ENCODE data around the gene ATF5. TPM values are rescaled to one million over a fixed set of nuclear protein-coding genes. Genes with fewer than 3 reads are reported as not detected.
"Not testable (repeated sequence)": the region's sequence is repeated elsewhere in the genome, so short reads cannot be mapped to it uniquely, and the experiment has no call there.

ATF5 gene
- total RNA-seq, 1 donor from 2014 or later, result 2.6 TPM

- no peak for DNase-seq (ENCODE audit: low spot score)
Observed at GRCh38 chr19:49949742-49950589, 21.0 kb downstream of the ATF5 start.

- DNase-seq (ENCODE audit: low spot score), result no peak
Observed at GRCh38 chr19:49950590-49950948, 21.6 kb downstream of the ATF5 start.

- DNase-seq (ENCODE audit: low spot score), result no peak
Observed at GRCh38 chr19:49950956-49951526, 22.0 kb downstream of the ATF5 start.

GRCh38 chr19:49951806-49952478 lies 22.9 kb downstream of the ATF5 start:
- DNase-seq (ENCODE audit: low spot score), result no peak

GRCh38 chr19:49952479-49952836 lies 23.5 kb downstream of the ATF5 start:
- DNase-seq (ENCODE audit: low spot score), result no peak

GRCh38 chr19:49952906-49953305 lies 23.9 kb downstream of the ATF5 start:
- DNase-seq (ENCODE audit: low spot score), result no peak

- no peak for DNase-seq (ENCODE audit: low spot score)
Observed at GRCh38 chr19:49953416-49953815, 24.4 kb downstream of the ATF5 start.

GRCh38 chr19:49954092-49954829 lies 25.3 kb downstream of the ATF5 start:
- DNase-seq (ENCODE audit: low spot score), result peak; percentile 89

- DNase-seq (ENCODE audit: low spot score), result no peak
Observed at GRCh38 chr19:49954933-49955332, 25.9 kb downstream of the ATF5 start.

- DNase-seq (ENCODE audit: low spot score), result no peak
Observed at GRCh38 chr19:49956115-49956495, 27.1 kb downstream of the ATF5 start.

GRCh38 chr19:49957262-49957915 lies 28.4 kb downstream of the ATF5 start:
- DNase-seq (ENCODE audit: low spot score), result no peak

GRCh38 chr19:49958144-49958543 lies 29.1 kb downstream of the ATF5 start:
- not testable (repeated sequence) for DNase-seq (ENCODE audit: low spot score)

- DNase-seq (ENCODE audit: low spot score), result not testable (repeated sequence)
Observed at GRCh38 chr19:49958596-49958995, 29.6 kb downstream of the ATF5 start.

- not testable (repeated sequence) for DNase-seq (ENCODE audit: low spot score)
Observed at GRCh38 chr19:49959892-49960291, 30.9 kb downstream of the ATF5 start.

- DNase-seq (ENCODE audit: low spot score), result not testable (repeated sequence)
Observed at GRCh38 chr19:49960980-49961379, 32.0 kb downstream of the ATF5 start, which contains the start of gene SIGLEC11. Gene SIGLEC11, minus strand, starts transcription at chr19:49961172. Its CDS starts 91 bp downstream, at chr19:49961081.

- no peak for DNase-seq (ENCODE audit: low spot score)
Observed at GRCh38 chr19:49968279-49968922, 39.4 kb downstream of the ATF5 start.

- not testable (repeated sequence) for DNase-seq (ENCODE audit: low spot score)
Observed at GRCh38 chr19:49969355-49969754, 40.4 kb downstream of the ATF5 start.

GRCh38 chr19:49971991-49972411 lies 43.0 kb downstream of the ATF5 start:
- DNase-seq (ENCODE audit: low spot score), result no peak

GRCh38 chr19:49972841-49973240 lies 43.8 kb downstream of the ATF5 start:
- DNase-seq (ENCODE audit: low spot score), result no peak

GRCh38 chr19:49973987-49974386 lies 45.0 kb downstream of the ATF5 start:
- no peak for DNase-seq (ENCODE audit: low spot score)

GRCh38 chr19:49975051-49975450 lies 46.0 kb downstream of the ATF5 start:
- DNase-seq (ENCODE audit: low spot score), result no peak

Data from umbilical cord (tissue), 2 donors.